Measurements from ENCODE around the gene TBC1D7. TPM values are rescaled to one million over a fixed set of nuclear protein-coding genes. Genes with fewer than 3 reads are reported as not detected.

The TBC1D7 gene
- total RNA-seq, 4 donors from 2014 or later, result 5.3 to 11.3 (median 8.9) TPM

DNA sequence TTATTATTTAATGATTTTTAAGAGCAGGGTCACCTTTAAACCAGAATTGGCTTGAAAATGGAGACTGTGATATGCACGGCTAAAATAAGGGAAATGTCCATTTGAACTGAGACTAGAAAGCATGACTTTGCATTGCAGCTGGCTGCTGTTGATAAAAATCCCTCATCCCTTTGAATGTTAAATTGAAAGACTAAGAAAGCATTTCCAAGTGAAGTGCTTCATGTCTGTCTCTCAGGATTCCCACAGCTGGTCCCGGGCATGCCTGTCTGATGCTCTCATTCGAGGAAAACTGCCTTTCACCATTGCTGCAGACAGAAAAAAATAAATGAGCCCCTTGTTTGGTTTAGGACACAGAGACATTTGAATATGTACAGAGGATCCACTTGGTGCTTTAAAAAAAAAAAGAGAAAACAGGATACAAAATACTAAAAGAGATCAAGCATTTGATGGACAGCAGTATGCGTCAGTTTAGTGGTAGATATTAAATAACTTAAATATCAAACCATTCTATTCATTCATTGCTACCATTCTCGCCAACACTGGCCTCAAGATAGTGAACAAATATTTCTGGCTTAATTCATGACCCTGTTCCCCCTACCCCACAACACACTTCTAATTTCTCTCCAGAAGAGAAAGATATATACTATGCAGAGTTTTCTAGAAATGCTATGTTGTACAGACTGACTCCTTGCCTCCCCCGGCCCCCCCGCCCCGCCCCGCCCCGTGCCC is 55.0 kb downstream of the TBC1D7 start:
- TF ChIP-seq, protein P1, sequence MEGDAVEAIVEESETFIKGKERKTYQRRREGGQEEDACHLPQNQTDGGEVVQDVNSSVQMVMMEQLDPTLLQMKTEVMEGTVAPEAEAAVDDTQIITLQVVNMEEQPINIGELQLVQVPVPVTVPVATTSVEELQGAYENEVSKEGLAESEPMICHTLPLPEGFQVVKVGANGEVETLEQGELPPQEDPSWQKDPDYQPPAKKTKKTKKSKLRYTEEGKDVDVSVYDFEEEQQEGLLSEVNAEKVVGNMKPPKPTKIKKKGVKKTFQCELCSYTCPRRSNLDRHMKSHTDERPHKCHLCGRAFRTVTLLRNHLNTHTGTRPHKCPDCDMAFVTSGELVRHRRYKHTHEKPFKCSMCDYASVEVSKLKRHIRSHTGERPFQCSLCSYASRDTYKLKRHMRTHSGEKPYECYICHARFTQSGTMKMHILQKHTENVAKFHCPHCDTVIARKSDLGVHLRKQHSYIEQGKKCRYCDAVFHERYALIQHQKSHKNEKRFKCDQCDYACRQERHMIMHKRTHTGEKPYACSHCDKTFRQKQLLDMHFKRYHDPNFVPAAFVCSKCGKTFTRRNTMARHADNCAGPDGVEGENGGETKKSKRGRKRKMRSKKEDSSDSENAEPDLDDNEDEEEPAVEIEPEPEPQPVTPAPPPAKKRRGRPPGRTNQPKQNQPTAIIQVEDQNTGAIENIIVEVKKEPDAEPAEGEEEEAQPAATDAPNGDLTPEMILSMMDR (IDR thresholded peaks at IDR 0.05), result no peak
- DNase-seq (ENCODE audit: low spot score) (no peak), ATAC-seq (ENCODE audit: low FRiP score) (no peak)

DNA sequence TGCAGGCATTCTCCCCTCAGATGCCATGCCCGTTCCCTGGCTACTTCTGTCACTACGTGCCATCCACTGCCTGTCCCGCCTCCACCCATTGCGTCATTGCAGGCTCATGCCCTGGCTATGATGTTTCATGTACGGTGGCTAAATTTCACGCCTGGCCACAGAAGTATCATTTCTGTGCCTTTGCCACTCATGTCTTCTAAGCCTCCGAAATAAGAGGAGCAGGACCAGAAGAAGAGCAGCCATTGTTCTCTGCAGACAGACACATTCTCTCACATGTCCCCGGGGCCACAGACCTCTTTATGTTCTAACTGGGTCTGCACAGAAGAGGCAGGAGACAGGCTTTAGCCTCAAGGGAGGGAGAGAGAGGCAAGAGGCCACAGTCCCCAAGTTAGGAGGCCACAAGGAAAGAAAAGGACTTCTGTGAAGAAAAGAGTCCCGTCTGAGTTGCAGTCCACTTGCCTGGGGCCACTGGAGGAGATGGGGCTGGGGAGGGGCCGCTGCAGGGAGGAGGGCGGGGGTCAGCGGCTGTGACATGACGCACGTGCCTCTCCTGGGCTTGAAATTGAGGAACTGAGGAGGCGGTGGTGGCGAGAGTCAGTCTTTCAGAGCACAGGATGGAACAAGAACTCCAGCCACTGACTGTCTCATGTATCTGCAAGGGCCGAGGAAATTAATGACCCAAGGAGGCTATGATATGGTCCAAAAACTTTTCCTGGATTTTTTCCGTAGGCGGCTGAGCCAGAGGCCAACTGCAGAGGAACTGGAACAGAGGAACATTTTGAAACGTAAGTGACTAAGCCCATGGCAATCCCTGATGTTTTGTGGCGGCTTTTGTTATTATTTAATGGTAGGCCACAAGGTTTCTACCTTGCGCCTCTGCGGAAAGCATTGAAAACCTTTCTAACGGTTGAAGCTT is 55.9 kb downstream of the TBC1D7 start:
- DNase-seq (ENCODE audit: low spot score), result no peak
- no peak for ATAC-seq (ENCODE audit: low FRiP score)
- TF ChIP-seq, protein P1 (IDR thresholded peaks at IDR 0.05), result no peak

DNA sequence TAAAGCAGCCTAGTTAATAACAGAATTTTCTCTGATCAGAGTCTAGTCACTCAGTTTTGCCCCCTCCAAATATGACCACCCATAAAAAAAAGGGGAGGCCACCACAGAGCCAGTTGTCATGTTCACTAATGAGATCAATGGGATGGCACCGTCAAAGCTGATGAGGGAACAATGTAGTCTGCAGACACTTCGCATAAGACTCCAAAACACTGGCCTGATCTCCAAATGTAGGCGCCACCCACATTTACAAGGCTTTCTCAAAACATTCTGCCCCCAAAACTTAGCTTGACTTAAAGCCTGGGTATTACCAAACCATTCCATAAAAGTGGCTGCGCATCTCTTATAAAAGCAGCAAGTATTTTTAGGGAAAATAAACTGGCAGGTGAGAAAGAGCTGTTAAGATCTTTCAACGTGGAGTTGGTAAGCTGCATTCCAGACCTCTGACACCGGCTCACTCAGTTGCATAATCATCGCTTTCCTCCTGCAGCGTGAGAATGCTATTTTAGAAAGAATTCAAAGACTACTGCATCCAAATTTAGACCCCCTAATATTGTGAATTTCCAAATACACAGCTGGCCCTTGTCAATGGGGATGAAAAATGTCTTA is 59.3 kb downstream of the TBC1D7 start:
- ATAC-seq (ENCODE audit: low FRiP score) (no peak), DNase-seq (ENCODE audit: low spot score) (no peak)
- TF ChIP-seq, protein P1 (IDR thresholded peaks at IDR 0.05), result no peak

DNA sequence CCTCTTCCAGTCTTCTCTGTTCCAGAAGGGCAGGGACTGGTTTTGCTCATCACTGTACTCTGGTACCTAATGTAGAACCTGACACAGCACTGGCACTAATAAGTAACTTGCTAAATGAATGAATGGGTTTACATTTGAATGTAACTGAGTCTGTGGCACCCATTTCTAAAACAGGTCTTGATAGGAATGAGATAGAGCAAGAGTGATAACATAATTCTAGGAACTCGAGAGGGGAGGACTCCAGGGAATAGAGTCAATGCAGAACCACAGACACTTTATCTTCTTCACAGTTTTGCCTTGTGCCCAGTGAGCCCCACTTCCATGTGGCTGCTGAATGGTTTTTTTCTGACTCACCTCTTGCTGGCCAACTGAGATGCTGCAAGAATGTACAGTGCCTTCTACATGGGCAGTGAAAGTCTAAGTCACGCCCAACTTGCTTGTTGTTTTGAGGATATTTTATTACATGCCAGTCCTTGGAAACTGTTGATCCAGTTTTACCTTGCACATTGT is 61.1 kb downstream of the TBC1D7 start:
- TF ChIP-seq, protein P1 (IDR thresholded peaks at IDR 0.05), result no peak
- DNase-seq (ENCODE audit: low spot score) (no peak), ATAC-seq (ENCODE audit: low FRiP score) (no peak)

DNA sequence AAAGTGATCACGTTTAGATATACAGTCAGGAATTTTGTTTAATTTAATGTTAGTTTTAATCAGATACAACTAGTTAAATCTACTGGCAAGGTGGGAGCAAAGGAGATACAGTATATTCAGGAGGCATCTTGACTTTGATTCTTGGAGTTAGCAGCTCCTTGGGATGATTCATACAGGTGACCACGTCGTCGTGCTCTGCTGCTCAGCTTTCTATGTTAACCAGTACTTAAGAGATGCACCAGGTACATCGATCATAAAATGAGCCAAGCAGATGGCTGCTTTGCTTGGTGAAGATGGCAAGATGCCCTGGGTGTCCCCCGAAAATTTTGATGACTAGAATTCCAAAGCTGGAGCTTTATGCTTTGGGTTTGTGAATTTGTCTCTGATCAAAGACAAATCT is 64.7 kb downstream of the TBC1D7 start:
- DNase-seq (ENCODE audit: low spot score) (no peak), ATAC-seq (ENCODE audit: low FRiP score) (no peak)
- TF ChIP-seq, protein P1 (IDR thresholded peaks at IDR 0.05), result no peak

DNA sequence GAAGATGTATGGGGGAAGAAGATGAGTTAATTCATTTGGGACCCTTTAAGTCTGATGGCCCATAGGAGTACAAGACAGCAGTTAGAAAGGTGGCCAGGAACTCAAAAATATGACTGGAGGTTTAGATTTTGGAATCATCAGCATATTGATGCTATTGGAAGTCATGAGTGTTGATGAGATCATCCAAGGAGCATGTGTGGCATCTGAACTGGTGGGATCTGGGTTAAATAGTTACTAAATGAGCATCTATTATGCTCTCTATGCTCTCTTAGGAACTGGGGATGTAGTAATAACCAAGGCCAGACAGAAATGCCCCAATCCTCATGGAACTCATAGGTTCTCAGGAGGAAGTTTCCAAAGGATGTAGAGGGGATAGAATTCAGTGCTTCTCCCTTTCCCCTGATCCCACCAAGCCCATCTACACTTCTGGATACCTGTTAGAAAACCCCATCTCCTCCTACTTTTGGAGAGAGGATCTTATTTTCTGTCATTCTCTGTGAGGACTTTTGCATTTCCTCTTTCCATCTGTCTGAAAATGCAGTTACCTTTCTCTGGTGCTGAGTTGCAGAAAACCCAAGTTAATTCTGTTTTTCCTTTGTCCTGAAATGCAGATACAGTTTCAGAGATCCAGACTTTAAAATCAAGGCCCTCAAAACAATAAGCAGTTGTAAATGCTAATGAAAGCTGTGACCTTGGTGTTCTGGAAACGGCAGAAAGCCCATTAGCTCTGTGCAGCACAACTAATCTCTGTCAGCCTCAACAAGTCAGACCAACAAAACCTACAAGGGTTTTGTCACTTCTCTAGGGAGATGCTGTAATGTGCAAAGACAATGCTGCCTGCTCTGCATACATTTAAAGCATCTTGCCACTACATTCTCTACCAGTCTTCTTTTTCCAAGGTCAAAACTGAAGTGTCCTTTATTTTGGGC is 65.8 kb downstream of the TBC1D7 start:
- TF ChIP-seq, protein P1 (IDR thresholded peaks at IDR 0.05), result no peak
- no peak for ATAC-seq (ENCODE audit: low FRiP score)
- DNase-seq (ENCODE audit: low spot score), result no peak
